ENCODE results near the gene ATG2B. TPM values are rescaled to one million over a fixed set of nuclear protein-coding genes. Genes with fewer than 3 reads are reported as not detected.

Gene ATG2B
- total RNA-seq, 2 donors from 2014 or later, result 29.1 to 47.4 TPM

GRCh38 chr14:96294246-96294645 is 68.9 kb downstream of the ATG2B start:
- TF ChIP-seq CTCF (IDR thresholded peaks at IDR 0.05), result no peak
- Histone ChIP-seq H3K36me3 (peaks cover 24% of the 10 kb centered on the region), H3K9me3 (no peaks in the 10 kb centered on the region), H3K4me1 (ENCODE audit: control insufficient read depth in 1 of 2, low read depth in 2 of 2) (no peaks in the 10 kb centered on the region), H3K27me3 (replicated peaks; ENCODE audit: insufficient read depth) (no peaks in the 10 kb centered on the region), H3K4me3 (no peak overlapping the region), H3K27ac (no peak overlapping the region)
- no peak for DNase-seq (ENCODE audit: low spot score)
- no peak for ATAC-seq (ENCODE audit: insufficient number of reproducible peaks, low FRiP score, low read depth)

GRCh38 chr14:96287856-96288255 is 75.3 kb downstream of the ATG2B start:
- TF ChIP-seq CTCF (IDR thresholded peaks at IDR 0.05), result no peak
- Histone ChIP-seq H3K27ac (no peak overlapping the region), H3K27me3 (replicated peaks; ENCODE audit: insufficient read depth) (no peaks in the 10 kb centered on the region), H3K9me3 (no peaks in the 10 kb centered on the region), H3K4me1 (ENCODE audit: control insufficient read depth in 1 of 2, low read depth in 2 of 2) (no peaks in the 10 kb centered on the region), H3K36me3 (peaks cover 26% of the 10 kb centered on the region), H3K4me3 (no peak overlapping the region)
- DNase-seq (ENCODE audit: low spot score) (no peak), ATAC-seq (ENCODE audit: insufficient number of reproducible peaks, low FRiP score, low read depth) (no peak)

- no peak overlapping the region for H3K27ac ChIP-seq
- peaks cover 28% of the 10 kb centered on the region for H3K36me3 ChIP-seq
- ATAC-seq (ENCODE audit: insufficient number of reproducible peaks, low FRiP score, low read depth) (no peak), DNase-seq (ENCODE audit: low spot score) (no peak)
- no peak overlapping the region for H3K4me3 ChIP-seq
- no peak for TF ChIP-seq CTCF (IDR thresholded peaks at IDR 0.05)
- no peaks in the 10 kb centered on the region for H3K9me3 ChIP-seq
- H3K27me3 ChIP-seq (replicated peaks; ENCODE audit: insufficient read depth), result no peaks in the 10 kb centered on the region
- no peaks in the 10 kb centered on the region for H3K4me1 ChIP-seq (ENCODE audit: control insufficient read depth in 1 of 2, low read depth in 2 of 2)
Measured at GRCh38 chr14:96286251-96286650, 76.9 kb downstream of the ATG2B start.

GRCh38 chr14:96285667-96286066 is 77.5 kb downstream of the ATG2B start:
- TF ChIP-seq CTCF (IDR thresholded peaks at IDR 0.05), result no peak
- no peaks in the 10 kb centered on the region for H3K9me3 ChIP-seq
- DNase-seq (ENCODE audit: low spot score), result no peak
- no peak overlapping the region for H3K27ac ChIP-seq
- H3K4me1 ChIP-seq (ENCODE audit: control insufficient read depth in 1 of 2, low read depth in 2 of 2), result no peaks in the 10 kb centered on the region
- no peak overlapping the region for H3K4me3 ChIP-seq
- H3K27me3 ChIP-seq (replicated peaks; ENCODE audit: insufficient read depth), result no peaks in the 10 kb centered on the region
- peaks cover 27% of the 10 kb centered on the region for H3K36me3 ChIP-seq
- ATAC-seq (ENCODE audit: insufficient number of reproducible peaks, low FRiP score, low read depth), result no peak

GRCh38 chr14:96284430-96284829 is 78.7 kb downstream of the ATG2B start:
- peaks cover 25% of the 10 kb centered on the region for H3K36me3 ChIP-seq

More at GRCh38 chr14:96284430-96284829, 78.7 kb downstream of the ATG2B start:
- no peak for TF ChIP-seq CTCF (IDR thresholded peaks at IDR 0.05)
- DNase-seq (ENCODE audit: low spot score), result no peak
- no peaks in the 10 kb centered on the region for H3K4me1 ChIP-seq (ENCODE audit: control insufficient read depth in 1 of 2, low read depth in 2 of 2)
- ATAC-seq (ENCODE audit: insufficient number of reproducible peaks, low FRiP score, low read depth), result no peak
- no peaks in the 10 kb centered on the region for H3K9me3 ChIP-seq
- H3K4me3 ChIP-seq, result no peak overlapping the region
- H3K27me3 ChIP-seq (replicated peaks; ENCODE audit: insufficient read depth), result no peaks in the 10 kb centered on the region
- no peak overlapping the region for H3K27ac ChIP-seq

All from thoracic aorta (tissue), 2 donors.